ENCODE results near the gene RANBP10. TPM values are rescaled to one million over a fixed set of nuclear protein-coding genes. Genes with fewer than 3 reads are reported as not detected.

RANBP10 gene
- total RNA-seq, result 3.6 and 4.7 TPM in 2 replicates

DNA sequence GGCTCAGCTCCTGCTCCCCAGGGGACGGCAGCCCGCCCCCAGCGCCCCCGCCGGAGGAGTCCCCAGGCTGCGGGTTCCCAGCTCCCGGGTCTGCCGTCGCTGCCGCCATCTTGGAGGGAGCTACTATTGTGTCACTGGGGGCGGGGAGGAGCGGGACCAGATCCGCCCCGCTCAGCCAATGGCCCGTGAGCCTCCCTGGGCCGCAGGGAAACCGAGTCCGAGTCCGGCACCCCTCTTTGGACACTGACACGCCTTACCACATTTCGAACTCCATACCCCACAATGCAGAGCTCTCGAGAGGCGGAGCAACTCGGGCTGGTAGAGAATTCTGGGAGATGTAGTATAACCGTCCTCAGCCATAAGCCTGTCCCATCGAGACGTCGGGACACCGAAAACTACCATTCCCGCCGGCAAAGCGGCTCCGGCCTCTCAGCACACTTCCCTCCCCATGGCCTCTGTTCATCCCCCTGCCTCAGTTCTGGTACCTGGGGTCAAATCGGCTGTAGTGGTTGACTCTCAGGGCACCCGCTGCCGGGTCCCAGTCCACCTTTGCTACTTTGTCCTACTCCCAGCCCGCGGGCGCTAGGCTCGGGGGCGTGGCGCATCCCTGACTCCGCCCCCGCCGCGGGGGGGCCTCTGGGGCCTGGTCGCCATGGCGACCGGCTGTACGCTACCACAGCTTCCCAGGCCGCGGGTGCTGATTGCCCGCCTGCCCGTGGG, at the start of gene RANBP10, which contains the start of gene TSNAXIP1:
TSS of gene RANBP10 (minus strand) at position 133 of the 720 bp plus-strand sequence. CDS start at position 109, 24 bp downstream.
TSS of gene TSNAXIP1 (plus strand) at position 462 of the 720 bp plus-strand sequence. CDS start 261 bp downstream, outside the sequence.

GRCh38 chr16:67847064-67847861, 40.9 kb upstream of the RANBP10 start, which contains the start of gene CENPT:
TSS of gene CENPT (minus strand) at chr16:67847693. CDS start at chr16:67833859, 13,834 bp downstream.

DNA sequence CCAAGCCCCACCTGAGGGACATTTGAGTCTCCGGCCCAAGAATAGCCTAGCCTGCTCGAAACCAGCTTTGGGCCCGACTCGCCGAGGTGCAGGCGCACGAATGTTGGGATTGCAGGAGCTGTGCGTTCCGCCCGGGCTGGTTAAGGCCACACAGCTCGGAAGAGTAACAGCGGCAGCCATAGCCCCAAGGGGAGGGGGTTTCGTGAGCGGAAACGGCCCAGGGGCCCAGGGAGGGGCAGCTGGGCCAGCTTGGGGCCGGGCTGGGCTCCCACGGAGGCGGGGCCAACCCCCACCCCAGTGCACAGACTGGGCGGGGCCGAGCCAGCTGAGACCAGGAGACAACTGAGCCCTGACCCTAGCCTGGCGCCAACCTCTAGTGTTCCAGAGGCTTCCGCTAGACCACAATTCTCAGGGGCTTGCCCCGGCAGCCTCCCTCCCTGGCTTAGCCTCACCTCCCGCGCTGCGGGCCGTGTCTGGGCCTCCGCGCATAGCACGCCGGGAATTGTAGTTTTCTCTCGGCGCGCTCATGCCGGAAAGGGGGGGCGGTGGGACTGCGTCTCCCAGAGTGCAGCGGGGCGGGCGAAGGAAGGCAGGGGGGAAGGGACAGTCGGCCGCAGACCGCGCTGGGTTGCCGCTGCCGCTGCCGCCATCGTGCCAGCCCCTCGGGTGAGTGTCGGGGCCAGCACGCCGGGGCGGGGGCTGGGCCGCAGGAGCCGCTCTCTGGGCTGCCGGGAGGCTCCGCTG, 40.1 kb upstream of the RANBP10 start, which contains the start of gene NUTF2:
TSS of gene NUTF2 (plus strand) at position 614 of the 744 bp plus-strand sequence. CDS start 18,198 bp downstream, outside the sequence.

GRCh38 chr16:67841816-67842508, 35.6 kb upstream of the RANBP10 start, which contains the start of gene THAP11:
TSS of gene THAP11 (plus strand) at chr16:67842320. CDS start at chr16:67842555, 235 bp downstream.

DNA sequence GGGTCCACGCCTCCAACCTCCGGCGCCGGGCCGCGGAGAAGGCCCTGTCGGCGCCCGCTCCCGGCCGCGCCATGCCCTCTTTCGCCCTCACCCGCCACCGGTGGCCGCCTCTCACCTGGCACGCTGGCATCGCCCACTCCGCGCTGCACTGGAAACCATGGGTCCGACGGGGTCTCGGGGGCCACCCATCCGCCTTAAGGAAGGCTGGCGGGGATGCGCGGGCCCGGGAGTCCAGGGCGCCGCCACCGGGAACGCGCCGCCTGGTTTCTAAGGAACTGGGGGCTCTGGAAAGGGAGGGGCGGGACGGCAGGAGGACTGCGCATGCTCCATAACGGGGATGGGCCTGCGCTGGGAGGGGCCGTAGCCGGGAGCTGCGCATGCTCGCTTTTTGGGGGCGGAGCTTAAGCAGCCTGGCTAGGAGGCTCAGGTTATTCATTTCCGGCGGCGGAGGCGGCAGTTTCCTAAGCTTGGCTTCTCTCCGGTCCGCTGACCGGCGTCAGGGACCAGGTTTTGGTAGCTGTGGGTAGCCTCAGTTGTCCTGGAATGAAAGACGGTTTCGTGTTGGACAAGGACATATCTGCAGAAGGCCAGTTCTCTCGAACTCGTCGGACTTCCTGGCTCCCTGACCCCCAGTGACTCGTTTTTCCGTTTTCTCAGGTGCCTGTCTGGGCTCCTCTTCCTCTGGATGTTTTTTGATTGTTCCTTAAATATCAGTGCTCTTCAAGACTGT, 87.1 kb downstream of the RANBP10 start, which contains the start of gene GFOD2:
TSS of gene GFOD2 (minus strand) at position 269 of the 730 bp plus-strand sequence. CDS start 33,601 bp downstream, outside the sequence.

Other genes with a start within 250 kb of the RANBP10 start
- 18.7 and 20.1 TPM in 2 replicates for gene CTCF, start 244.0 kb downstream of the RANBP10 start, total RNA-seq
- gene CARMIL2, start 161.4 kb downstream of the RANBP10 start, total RNA-seq, result 0.19 and 0.26 TPM in 2 replicates
- 9.6 and 13.7 TPM in 2 replicates for gene ACD, start 146.3 kb downstream of the RANBP10 start, total RNA-seq
- gene PARD6A, start 145.6 kb downstream of the RANBP10 start, total RNA-seq, result 2.5 and 3.4 TPM in 2 replicates
- 17.7 and 19.7 TPM in 2 replicates for gene ENKD1, start 139.8 kb downstream of the RANBP10 start, total RNA-seq
- gene C16orf86, start 139.7 kb downstream of the RANBP10 start, total RNA-seq, result 3.9 and 4.8 TPM in 2 replicates
- 13.8 and 15.2 TPM in 2 replicates for gene GFOD2, start 87.2 kb downstream of the RANBP10 start, total RNA-seq
- gene TSNAXIP1, start 329 bp upstream of the RANBP10 start, total RNA-seq, result 0.99 and 1.1 TPM in 2 replicates
- 27.5 and 28.2 TPM in 2 replicates for gene THAP11, start 35.8 kb upstream of the RANBP10 start, total RNA-seq
- 119 and 132 TPM in 2 replicates for gene NUTF2, start 40.4 kb upstream of the RANBP10 start, total RNA-seq
- 20.6 and 27.5 TPM in 2 replicates for gene CENPT, start 41.1 kb upstream of the RANBP10 start, total RNA-seq
- gene EDC4, start 66.5 kb upstream of the RANBP10 start, total RNA-seq, result 55.0 and 55.4 TPM in 2 replicates
- gene NRN1L, start 78.3 kb upstream of the RANBP10 start, total RNA-seq, result not detected in 2 replicates
- gene PSKH1, start 86.7 kb upstream of the RANBP10 start, total RNA-seq, result 14.0 and 16.2 TPM in 2 replicates
- gene CTRL, start 125.3 kb upstream of the RANBP10 start, total RNA-seq, result 0.66 and 0.75 TPM in 2 replicates
- gene PSMB10, start 130.3 kb upstream of the RANBP10 start, total RNA-seq, result 61.7 and 76.1 TPM in 2 replicates
- gene LCAT, start 137.6 kb upstream of the RANBP10 start, total RNA-seq, result 6.0 and 8.2 TPM in 2 replicates
- gene SLC12A4, start 162.1 kb upstream of the RANBP10 start, total RNA-seq, result 97.6 and 138 TPM in 2 replicates
- not detected in 2 replicates for gene DPEP3, start 173.9 kb upstream of the RANBP10 start, total RNA-seq
- gene DPEP2, start 192.9 kb upstream of the RANBP10 start, total RNA-seq, result not detected in 2 replicates
- not detected in 2 replicates for gene DPEP2NB, start 209.4 kb upstream of the RANBP10 start, total RNA-seq
- 7.2 and 9.0 TPM in 2 replicates for gene DDX28, start 216.7 kb upstream of the RANBP10 start, total RNA-seq
- 13.2 and 18.0 TPM in 2 replicates for gene DUS2, start 216.7 kb upstream of the RANBP10 start, total RNA-seq

Data from aortic smooth muscle cell (primary cell).